ENCODE data around the gene COQ10A. TPM values are rescaled to one million over a fixed set of nuclear protein-coding genes. Genes with fewer than 3 reads are reported as not detected.

The COQ10A gene
- total RNA-seq, 4 donors from 2014 or later, result 2.8 to 11.0 (median 5.8) TPM

DNA sequence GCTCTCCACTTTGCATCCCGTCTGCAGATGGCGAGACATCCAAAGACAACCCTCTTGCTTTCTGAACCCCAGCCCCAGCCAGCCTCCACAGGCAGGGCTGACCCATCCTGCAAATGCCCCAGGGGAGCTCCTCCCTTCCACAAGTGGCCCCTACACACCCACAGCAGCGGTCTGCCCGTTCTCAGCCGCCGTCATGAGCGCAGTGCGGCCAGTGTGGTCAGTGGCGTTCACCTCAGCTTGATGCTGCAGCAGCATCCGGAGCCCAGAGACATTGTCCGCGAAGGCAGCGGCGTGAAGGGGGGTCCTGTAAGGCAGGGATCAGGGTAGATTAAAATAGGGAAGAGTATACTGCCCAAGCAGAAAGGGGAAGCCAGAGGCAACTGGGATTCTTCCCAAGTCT lies 22.2 kb upstream of the COQ10A start:
- TF ChIP-seq CTCF (IDR thresholded peaks at IDR 0.05), result no peak
- no peak for TF ChIP-seq POLR2A (IDR thresholded peaks at IDR 0.05)
- 90 to 96% methylated on average over 14 of the region's 14 CpGs for WGBS, 2 donors
- no peak for DNase-seq (ENCODE audit: low spot score in 2 of 2)
- intact Hi-C loops (cut with DNase I; ENCODE audit: low total_unique reads), result no loop called here
- H3K4me3 ChIP-seq (ENCODE audit: low read depth, poor library complexity, severe bottlenecking), result no peak overlapping the region

DNA sequence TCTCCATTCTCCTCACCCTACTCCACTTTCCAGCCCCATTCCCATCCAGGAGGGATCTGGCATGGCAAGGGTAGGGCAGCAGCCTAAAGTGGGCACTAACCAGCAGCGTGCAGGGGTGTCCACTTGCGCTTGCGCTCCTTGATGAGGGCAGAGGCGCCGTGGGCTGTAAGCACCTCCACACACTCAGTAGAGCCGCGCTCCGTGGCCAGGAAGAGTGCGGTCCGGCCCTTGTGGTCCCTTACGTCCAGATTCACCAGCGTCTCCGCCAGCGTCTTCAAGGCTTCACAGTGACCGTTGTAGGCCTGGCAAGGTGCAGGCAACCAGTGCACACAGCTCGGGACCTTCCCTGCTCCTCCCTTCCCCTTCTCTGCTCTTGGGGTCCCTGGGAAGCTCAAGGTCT lies 18.8 kb upstream of the COQ10A start:
- 90 to 95% methylated on average over 16 of the region's 16 CpGs for WGBS, 2 donors
- intact Hi-C loops (cut with DNase I; ENCODE audit: low total_unique reads), result no loop called here
- no peak for TF ChIP-seq POLR2A (IDR thresholded peaks at IDR 0.05)
- no peak for TF ChIP-seq CTCF (IDR thresholded peaks at IDR 0.05)
- no peak for DNase-seq (ENCODE audit: low spot score in 2 of 2)
- H3K4me3 ChIP-seq (ENCODE audit: low read depth, poor library complexity, severe bottlenecking), result no peak overlapping the region

- no peak for DNase-seq (ENCODE audit: low spot score in 2 of 2)
- WGBS, 2 donors, result 91 to 92% methylated on average over 8 of the region's 8 CpGs
- H3K4me3 ChIP-seq (ENCODE audit: low read depth, poor library complexity, severe bottlenecking), result no peak overlapping the region
- TF ChIP-seq POLR2A (IDR thresholded peaks at IDR 0.05) (no peak), CTCF (IDR thresholded peaks at IDR 0.05) (no peak)
- intact Hi-C loops (cut with DNase I; ENCODE audit: low total_unique reads), result no loop called here
These were observed 18.0 kb upstream of the COQ10A start for GRCh38 chr12:56248711-56249110.

DNA sequence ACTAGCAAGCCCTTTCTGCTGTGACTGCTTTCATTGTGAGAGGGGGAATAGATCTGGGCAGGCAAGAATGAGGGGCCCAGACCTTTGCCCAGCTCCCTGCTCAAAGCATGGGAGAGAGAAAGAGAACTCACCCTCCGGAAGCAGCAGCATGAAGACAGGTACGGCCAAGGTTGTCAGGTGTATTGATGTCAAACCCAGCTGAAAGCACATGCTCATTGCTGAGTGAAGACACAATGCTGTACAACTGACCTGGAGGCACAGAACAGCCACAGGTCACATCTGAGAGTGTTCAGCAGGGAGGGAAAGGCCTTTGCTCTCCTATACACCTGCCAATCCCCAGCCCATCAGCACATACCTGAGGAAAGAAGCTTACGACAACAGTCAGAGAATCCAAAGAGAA lies 14.1 kb upstream of the COQ10A start:
- 93% methylated on average over 3 of the region's 3 CpGs for WGBS, 2 donors
- TF ChIP-seq CTCF (IDR thresholded peaks at IDR 0.05) (no peak), POLR2A (IDR thresholded peaks at IDR 0.05) (no peak)
- intact Hi-C loops (cut with DNase I; ENCODE audit: low total_unique reads), result no loop called here
- no peak overlapping the region for H3K4me3 ChIP-seq (ENCODE audit: low read depth, poor library complexity, severe bottlenecking)
- no peak for DNase-seq (ENCODE audit: low spot score in 2 of 2)

- intact Hi-C loops (cut with DNase I; ENCODE audit: low total_unique reads), result no loop called here
- 95 to 96% methylated on average over 11 of the region's 11 CpGs for WGBS, 2 donors
These were observed 13.7 kb upstream of the COQ10A start for GRCh38 chr12:56253091-56253490.

More at GRCh38 chr12:56253091-56253490, 13.7 kb upstream of the COQ10A start:
- no peak for DNase-seq (ENCODE audit: low spot score in 2 of 2)
- TF ChIP-seq CTCF (IDR thresholded peaks at IDR 0.05) (no peak), POLR2A (IDR thresholded peaks at IDR 0.05) (no peak)
- H3K4me3 ChIP-seq (ENCODE audit: low read depth, poor library complexity, severe bottlenecking), result no peak overlapping the region

Measured in lower leg skin (tissue), 4 donors.